ENCODE results near the gene VASH1.

- TF ChIP-seq CTCF (IDR thresholded peaks at IDR 0.05) (no peak), POLR2A (IDR thresholded peaks at IDR 0.05; ENCODE audit: low read depth) (no peak), EP300 (IDR thresholded peaks at IDR 0.05) (no peak), POLR2AphosphoS5 (IDR thresholded peaks at IDR 0.05) (no peak)
Measured at GRCh38 chr14:76830556-76830955, 69.3 kb downstream of the VASH1 start.

Data from esophagus muscularis mucosa (tissue), 4 donors.